ENCODE measurements around the gene AMZ2.

- TF ChIP-seq CTCF (IDR thresholded peaks at IDR 0.05) (no peak), ZFX (IDR thresholded peaks at IDR 0.05; ENCODE audit: borderline replicate concordance) (no peak)
These were observed 40.5 kb downstream of the AMZ2 start for GRCh38 chr17:68288375-68288774.
